Activated CD8-positive, alpha-beta T cell treated with anti-CD3 and anti-CD28 coated beads for 36 hours (primary cell): ENCODE data around the gene NFYB. TPM values are rescaled to one million over a fixed set of nuclear protein-coding genes. Genes with fewer than 3 reads are reported as not detected.

Experiments
- total RNA-seq, 2 experiments: library from RNA; stranded (reverse); gene quantifications; one replicate each; pipeline ENCODE4 v1.2.3, GENCODE V29; 2021

NFYB gene
- total RNA-seq, 2 experiments from 2014 or later = 26.7 to 30.6 TPM

Other genes with a start within 250 kb of the NFYB start
- gene HSP90B1, start 207.8 kb downstream of the NFYB start, total RNA-seq = 100 to 1,000 TPM; 412 to 418 TPM
- 10 to 100 TPM; 37.4 to 37.5 TPM for gene TDG, start 172.3 kb downstream of the NFYB start, total RNA-seq
- gene GLT8D2, start 88.0 kb downstream of the NFYB start, total RNA-seq = not detected
- 1 to 10 TPM; 8.3 to 8.6 TPM for gene HCFC2, start 73.7 kb downstream of the NFYB start, total RNA-seq
- 10 to 100 TPM; 87.9 to 89.0 TPM for gene TXNRD1, start 77.6 kb upstream of the NFYB start, total RNA-seq
- 1 to 10 TPM; 3.7 to 4.8 TPM for gene EID3, start 165.5 kb upstream of the NFYB start, total RNA-seq